ENCODE measurements around the gene RAB44.
"Not testable (repeated sequence)": the region's sequence is repeated elsewhere in the genome, so short reads cannot be mapped to it uniquely, and the experiment has no call there.

The RAB44 gene

GRCh38 chr6:36697481-36697903 lies at the start of gene RAB44:
RAB44 (plus strand) TSS chr6:36697826; CDS start chr6:36704236, 6,410 bp downstream.
- no peak for DNase-seq

GRCh38 chr6:36649086-36649485 lies 48.5 kb upstream of the RAB44 start:
- DNase-seq, result no peak

- no peak for DNase-seq
Measured at GRCh38 chr6:36649701-36650484, 47.7 kb upstream of the RAB44 start.

- DNase-seq, result no peak
Measured at GRCh38 chr6:36650848-36651478, 46.7 kb upstream of the RAB44 start.

- DNase-seq, result no peak
Measured at GRCh38 chr6:36651659-36652379, 45.8 kb upstream of the RAB44 start.

GRCh38 chr6:36654469-36654868 lies 43.2 kb upstream of the RAB44 start:
- not testable (repeated sequence) for DNase-seq

- DNase-seq, result no peak
Measured at GRCh38 chr6:36655085-36655724, 42.4 kb upstream of the RAB44 start.

- no peak for DNase-seq
Measured at GRCh38 chr6:36656441-36656840, 41.2 kb upstream of the RAB44 start.

GRCh38 chr6:36657271-36657670 lies 40.4 kb upstream of the RAB44 start:
- no peak for DNase-seq

- DNase-seq, result no peak
Measured at GRCh38 chr6:36657942-36658544, 39.6 kb upstream of the RAB44 start.

- DNase-seq, result no peak
Measured at GRCh38 chr6:36659271-36659670, 38.4 kb upstream of the RAB44 start.

GRCh38 chr6:36660771-36661471 lies 36.7 kb upstream of the RAB44 start:
- no peak for DNase-seq

- DNase-seq, result no peak
Measured at GRCh38 chr6:36662380-36662779, 35.2 kb upstream of the RAB44 start.

GRCh38 chr6:36662827-36663256 lies 34.8 kb upstream of the RAB44 start:
- no peak for DNase-seq

- DNase-seq, result no peak
Measured at GRCh38 chr6:36663504-36664446, 33.9 kb upstream of the RAB44 start.

- DNase-seq, result no peak
Measured at GRCh38 chr6:36665180-36665579, 32.4 kb upstream of the RAB44 start.

- DNase-seq, result no peak
Measured at GRCh38 chr6:36666287-36666686, 31.3 kb upstream of the RAB44 start.

GRCh38 chr6:36666826-36667591 lies 30.6 kb upstream of the RAB44 start:
- DNase-seq, result no peak

- no peak for DNase-seq
Measured at GRCh38 chr6:36668591-36668990, 29.0 kb upstream of the RAB44 start.

GRCh38 chr6:36669002-36669401 lies 28.6 kb upstream of the RAB44 start:
- DNase-seq, result no peak
